Nucleus accumbens (tissue), 56 donors: Measurements from ENCODE around the gene PLEKHA7.
"Not testable (repeated sequence)": the region's sequence is repeated elsewhere in the genome, so short reads cannot be mapped to it uniquely, and the experiment has no call there.

Experiments used
- DNase-seq, 56 donors: peaks; one replicate each; lab custom pipeline; 2025; lab: John Stamatoyannopoulos, UW

Gene PLEKHA7

GRCh38 chr11:16979703-16980622 lies 34.3 kb downstream of the PLEKHA7 start:
- no peak for DNase-seq

GRCh38 chr11:16977994-16978315 lies 36.3 kb downstream of the PLEKHA7 start:
- DNase-seq, result no peak

- no peak for DNase-seq
Measured at GRCh38 chr11:16977136-16977993, 36.8 kb downstream of the PLEKHA7 start.

- DNase-seq, result no peak
Measured at GRCh38 chr11:16976379-16976778, 37.8 kb downstream of the PLEKHA7 start.

GRCh38 chr11:16975906-16976305 lies 38.3 kb downstream of the PLEKHA7 start:
- DNase-seq, result no peak

- no peak for DNase-seq
Measured at GRCh38 chr11:16973338-16973964, 40.8 kb downstream of the PLEKHA7 start.

GRCh38 chr11:16969010-16969999 lies 44.9 kb downstream of the PLEKHA7 start:
- DNase-seq, result peak in 5 of 56 donors; percentile 8 to 16 (median 11)

- no peak for DNase-seq
Measured at GRCh38 chr11:16968196-16968595, 46.0 kb downstream of the PLEKHA7 start.

GRCh38 chr11:16966930-16967671 lies 47.1 kb downstream of the PLEKHA7 start:
- DNase-seq, result no peak

- no peak for DNase-seq
Measured at GRCh38 chr11:16964501-16964900, 49.7 kb downstream of the PLEKHA7 start.

- DNase-seq, result peak in 1 of 56 donors; percentile 18
Measured at GRCh38 chr11:16963316-16963876, 50.8 kb downstream of the PLEKHA7 start.

- not testable (repeated sequence) for DNase-seq
Measured at GRCh38 chr11:16962589-16962988, 51.6 kb downstream of the PLEKHA7 start.

- DNase-seq, result no peak
Measured at GRCh38 chr11:16962146-16962545, 52.1 kb downstream of the PLEKHA7 start.

GRCh38 chr11:16960250-16960649 lies 54.0 kb downstream of the PLEKHA7 start:
- no peak for DNase-seq

- no peak for DNase-seq
Measured at GRCh38 chr11:16959602-16960001, 54.6 kb downstream of the PLEKHA7 start.

- DNase-seq, result no peak
Measured at GRCh38 chr11:16958833-16959232, 55.4 kb downstream of the PLEKHA7 start.

GRCh38 chr11:16956538-16957153 lies 57.6 kb downstream of the PLEKHA7 start:
- DNase-seq, result no peak

- no peak for DNase-seq
Measured at GRCh38 chr11:16953663-16954062, 60.6 kb downstream of the PLEKHA7 start.
